ENCODE data around the gene FEM1C.

Gene FEM1C, protein sequence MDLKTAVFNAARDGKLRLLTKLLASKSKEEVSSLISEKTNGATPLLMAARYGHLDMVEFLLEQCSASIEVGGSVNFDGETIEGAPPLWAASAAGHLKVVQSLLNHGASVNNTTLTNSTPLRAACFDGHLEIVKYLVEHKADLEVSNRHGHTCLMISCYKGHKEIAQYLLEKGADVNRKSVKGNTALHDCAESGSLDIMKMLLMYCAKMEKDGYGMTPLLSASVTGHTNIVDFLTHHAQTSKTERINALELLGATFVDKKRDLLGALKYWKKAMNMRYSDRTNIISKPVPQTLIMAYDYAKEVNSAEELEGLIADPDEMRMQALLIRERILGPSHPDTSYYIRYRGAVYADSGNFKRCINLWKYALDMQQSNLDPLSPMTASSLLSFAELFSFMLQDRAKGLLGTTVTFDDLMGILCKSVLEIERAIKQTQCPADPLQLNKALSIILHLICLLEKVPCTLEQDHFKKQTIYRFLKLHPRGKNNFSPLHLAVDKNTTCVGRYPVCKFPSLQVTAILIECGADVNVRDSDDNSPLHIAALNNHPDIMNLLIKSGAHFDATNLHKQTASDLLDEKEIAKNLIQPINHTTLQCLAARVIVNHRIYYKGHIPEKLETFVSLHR

DNA sequence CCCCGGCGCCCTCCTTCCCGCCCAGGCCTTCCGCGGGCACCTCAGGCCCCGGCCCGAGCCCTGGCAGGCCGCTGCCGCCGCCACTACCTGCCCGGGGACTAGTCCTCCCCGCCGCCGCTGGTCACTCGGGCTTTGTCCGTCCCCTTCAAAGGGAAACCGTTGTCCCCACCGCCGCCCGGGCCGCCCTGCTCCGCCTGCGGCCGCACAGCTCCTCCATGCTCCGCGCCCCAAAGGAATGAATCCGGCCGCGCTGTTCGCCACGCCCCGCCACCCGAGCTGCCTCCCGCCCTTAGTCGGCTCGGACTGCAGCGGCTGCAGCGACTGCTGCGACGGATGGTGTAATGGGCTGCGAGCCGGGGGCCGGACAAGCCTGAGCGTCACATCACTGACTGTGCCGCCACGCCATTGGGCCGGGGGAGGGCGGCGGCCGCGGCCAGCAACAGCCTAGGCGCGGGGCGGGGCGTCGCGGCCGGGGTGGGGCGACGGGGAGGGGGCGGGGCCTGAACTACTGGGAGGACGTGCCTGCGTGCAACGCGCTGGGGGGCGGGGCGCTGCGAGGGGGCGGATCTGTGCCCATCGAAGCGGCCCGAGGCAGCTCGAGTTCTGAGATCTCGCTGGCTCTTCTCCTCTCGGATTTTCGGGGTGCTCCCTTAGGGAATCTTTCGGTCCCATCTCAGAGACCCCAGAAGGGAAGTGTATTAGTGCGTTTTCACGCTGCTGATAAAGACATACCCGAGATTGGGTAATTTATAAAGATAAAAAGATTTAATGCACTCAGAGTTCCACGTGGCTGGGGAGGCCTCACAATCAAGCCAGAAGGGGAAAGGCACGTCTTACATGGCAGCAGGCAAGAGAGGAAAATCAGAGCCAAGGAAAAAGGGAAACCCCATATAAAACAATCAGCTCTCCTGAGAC is at the start of gene FEM1C:
FEM1C (minus strand) TSS at position 340 of the 915 bp plus-strand sequence. CDS start 1,282 bp downstream, outside the sequence.
- peak; percentile 97 for DNase-seq (ENCODE audit: low read depth)

DNA sequence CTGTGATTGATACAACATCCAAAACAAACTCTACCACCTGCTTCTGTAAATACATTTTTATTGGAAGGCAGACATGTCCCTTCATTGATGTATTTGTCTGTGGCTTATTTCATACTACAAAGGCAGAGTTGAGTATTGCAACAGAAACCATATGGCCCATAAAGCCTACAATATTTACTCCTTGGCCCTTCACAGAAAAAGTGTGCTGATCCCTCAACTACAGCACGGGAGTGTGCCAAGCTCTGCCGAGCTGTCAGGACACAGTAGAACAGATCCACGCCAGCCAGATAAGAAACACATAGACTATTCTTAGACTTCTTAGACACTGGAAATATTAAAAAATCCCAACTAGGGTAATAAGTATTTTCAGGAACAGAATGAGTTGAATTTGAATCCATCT is 44.5 kb upstream of the FEM1C start:
- DNase-seq (ENCODE audit: low read depth), result no peak

DNA sequence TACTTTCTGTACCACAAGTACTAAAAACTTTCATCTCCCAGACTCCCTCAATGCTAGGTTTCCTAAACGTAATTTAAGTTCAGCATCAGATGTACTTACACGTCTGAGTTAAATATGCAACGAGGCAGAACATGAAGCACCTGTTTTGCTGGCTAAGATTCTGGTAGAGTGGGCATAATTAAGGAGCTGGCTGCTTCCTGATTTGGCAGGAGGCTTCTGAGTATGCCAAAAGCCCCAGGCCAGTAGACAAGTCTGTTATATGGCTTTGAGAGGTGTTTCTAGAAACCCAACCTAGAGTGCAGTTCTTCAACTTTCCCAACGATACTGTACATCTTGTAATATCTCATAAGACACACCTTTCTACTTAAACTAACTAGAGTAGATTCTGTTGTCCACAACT is 44.1 kb upstream of the FEM1C start:
- DNase-seq (ENCODE audit: low read depth), result no peak

DNA sequence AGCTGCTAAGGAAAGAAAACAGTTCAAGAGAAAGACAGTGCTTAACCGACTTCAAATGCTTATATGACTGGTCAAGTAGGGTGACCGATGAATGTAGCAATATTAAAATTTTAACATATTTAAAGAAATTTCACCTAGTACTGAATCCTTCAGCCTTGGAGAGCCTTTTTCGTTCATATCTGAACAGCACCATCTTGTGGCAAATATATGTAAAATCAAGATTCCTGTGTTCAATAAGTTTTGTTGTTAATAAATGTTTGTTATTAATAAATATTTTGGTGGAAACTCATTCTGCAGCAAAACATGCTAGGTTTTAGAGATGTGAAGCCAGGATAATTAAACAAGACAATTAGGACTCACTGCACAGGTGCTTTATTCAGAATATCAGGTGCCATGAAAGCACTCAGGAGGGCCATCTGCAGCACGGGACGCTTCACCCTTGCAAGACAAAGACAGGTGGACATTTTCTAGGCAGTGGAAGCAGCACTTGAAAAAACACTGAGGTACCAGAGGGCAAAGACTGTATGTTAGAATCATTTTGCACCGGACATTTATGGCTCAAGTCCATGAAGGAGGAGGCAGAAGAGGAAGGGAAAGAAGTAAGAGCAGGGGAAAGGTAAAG is 42.1 kb upstream of the FEM1C start:
- DNase-seq (ENCODE audit: low read depth), result no peak

DNA sequence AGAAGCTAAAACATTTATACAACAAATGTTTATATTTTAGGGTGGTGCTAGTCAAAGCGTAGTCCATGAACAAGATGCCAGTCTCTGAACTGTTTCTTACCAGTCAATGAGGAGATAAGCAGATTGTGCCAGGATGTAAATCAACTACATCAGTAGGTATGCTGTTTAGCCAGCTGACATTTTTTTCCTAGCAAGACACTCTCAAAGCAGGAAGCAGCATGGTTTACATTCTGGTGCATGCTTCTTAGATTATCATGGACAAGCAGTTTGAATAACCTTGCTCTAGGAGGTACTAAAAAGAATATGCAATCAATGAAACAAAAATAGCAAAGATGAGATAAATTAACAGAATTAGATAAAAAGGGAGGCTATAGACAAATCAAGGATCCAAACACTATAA is 40.7 kb upstream of the FEM1C start:
- DNase-seq (ENCODE audit: low read depth), result no peak

DNA sequence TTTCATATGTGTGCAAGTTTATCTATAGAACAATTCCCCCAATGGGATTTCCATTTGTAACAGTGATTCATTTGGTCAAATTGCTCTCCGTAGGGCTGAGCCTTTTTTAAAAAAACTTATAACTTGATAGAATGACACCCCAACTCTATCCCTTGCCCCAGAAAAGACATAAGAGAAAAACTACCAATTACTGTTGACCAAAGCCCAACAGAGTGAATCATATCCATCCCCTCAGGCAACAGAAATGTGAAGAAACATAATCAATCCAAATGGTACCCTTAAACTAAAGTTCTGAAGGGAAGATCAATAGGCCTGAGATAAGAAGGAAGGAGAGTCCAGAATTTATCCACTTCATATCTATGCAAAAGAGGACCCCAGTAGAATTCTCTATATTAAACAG is 39.9 kb upstream of the FEM1C start:
- no peak for DNase-seq (ENCODE audit: low read depth)

DNA sequence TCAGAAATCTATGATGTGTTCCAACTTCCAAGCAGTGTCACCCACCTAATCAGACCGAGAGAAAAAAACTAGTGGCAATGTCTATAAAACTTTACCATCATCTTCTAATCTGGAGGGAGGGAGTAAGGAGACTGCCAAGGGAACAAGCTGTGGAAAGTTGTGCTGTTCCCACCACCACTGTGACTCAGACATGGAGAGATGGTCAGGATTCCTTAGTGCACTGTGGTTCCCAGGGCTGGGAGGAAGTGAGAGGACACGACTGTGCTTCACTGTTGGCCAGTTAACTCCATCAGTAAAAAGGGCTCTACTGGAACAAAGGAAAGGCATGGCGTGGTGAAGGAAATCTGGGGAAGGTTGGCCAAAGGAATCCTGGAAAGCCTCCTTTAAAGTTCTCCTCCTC is 38.9 kb upstream of the FEM1C start:
- DNase-seq (ENCODE audit: low read depth), result no peak

DNA sequence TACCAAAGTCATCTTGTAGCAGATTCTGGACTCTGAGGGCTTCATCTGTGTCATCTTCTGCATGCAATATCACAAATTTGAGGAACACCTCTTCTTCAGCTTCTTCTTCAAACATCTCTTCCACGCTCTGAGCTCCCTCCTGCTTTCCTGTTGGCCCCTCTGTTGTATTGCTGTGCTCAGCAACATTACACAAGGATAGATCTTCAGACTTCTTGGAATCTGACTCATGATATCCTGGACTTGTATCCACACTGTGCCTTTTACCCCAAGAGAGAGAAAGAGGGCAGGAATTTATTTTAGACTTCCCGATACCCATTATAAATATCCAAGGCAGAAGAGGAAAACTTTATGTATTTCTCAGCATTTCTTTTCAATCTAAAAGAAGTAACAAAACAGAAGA is 36.4 kb upstream of the FEM1C start:
- DNase-seq (ENCODE audit: low read depth), result no peak

DNA sequence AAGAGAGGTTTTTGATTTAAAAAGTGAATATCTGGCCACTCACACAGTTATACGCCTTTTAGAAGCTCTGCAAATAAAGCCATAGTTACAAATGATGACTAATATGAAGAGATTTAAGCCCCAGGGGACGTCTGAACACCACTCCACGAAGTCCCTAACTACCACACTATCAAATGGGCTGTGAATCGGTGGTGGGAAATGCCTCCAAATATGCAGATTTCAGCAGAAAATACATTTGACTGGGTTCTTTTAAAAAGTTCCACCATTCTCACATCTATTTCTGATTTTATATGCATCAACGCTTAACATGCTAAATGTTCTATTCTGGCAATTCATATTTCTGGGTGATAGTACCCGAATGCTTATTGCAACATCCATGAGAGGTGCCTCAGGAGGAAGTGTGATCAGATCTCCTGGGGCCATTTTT is 35.2 kb upstream of the FEM1C start:
- no peak for DNase-seq (ENCODE audit: low read depth)

DNA sequence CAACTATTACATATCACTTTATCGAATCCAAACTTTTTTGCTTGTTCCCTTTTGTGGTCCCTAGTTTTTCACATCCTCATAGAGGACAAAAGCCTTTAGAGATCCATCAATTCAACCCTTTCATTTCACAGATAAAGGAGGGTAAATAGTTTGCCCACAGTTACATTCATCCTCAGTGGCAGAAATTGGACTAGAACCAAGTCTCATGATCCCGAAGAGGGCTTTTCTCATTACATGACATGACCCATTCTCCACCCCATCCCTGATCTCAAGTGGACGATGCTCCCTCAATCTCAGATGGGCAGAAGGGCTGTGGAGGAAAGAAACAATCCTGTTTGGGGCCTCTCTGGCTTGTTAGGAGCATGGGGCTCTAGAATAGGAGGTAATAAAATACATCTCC is 34.6 kb upstream of the FEM1C start:
- no peak for DNase-seq (ENCODE audit: low read depth)

DNA sequence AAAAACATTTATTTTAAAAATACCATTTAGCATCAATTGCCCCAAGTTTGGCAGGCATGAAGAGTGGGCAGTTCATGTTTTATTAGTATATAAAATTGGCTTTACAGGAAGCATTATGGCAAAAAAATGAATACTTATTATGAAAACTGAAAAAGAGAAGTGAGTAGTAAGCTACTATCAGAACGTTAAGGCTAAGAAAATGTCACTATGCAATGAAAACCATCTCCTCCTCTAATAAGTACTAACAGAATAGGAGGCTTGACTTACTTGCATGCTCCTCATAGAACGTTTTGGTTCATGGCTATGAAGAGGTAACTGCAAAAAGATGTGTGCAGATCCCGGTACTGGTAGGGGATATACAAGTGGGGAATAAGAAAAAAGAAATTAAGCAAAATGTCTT is 34.1 kb upstream of the FEM1C start:
- no peak for DNase-seq (ENCODE audit: low read depth)

DNA sequence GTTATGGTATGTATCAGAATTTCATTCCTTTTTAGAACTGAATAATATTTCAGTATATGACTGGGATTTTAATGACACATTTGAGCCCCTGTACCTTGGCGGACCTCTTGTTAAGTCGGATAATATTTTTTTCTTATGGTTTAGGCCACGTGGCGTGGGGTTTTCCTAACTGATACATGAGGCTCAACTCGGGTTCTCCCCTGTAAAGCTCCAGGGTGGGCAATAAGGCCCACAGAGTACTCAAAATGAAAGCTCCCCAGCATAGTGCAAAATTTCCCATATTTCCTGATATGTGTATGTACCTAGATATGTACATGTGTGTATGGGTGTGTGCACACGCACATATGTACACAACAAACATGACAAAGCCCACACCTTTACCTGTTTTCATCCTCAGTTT is 33.2 kb upstream of the FEM1C start:
- no peak for DNase-seq (ENCODE audit: low read depth)

DNA sequence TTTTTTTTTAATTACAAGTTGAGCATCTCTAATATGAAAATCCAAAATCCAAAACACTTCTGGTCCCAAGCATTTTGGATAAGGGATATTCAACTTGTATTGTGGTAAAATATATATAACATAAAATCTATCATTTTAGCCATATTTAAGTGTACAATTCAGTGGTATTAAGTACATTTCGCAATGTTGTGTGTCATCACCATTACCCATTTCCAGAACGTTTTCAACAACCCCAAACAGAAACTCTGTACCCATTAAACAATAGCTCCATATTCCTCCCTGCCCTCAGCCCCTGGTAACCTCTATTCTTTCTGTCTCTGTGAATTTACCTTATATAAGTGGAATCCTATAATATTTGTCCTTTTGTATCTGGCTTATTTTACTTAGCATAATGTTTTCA is 32.8 kb upstream of the FEM1C start:
- DNase-seq (ENCODE audit: low read depth), result no peak

DNA sequence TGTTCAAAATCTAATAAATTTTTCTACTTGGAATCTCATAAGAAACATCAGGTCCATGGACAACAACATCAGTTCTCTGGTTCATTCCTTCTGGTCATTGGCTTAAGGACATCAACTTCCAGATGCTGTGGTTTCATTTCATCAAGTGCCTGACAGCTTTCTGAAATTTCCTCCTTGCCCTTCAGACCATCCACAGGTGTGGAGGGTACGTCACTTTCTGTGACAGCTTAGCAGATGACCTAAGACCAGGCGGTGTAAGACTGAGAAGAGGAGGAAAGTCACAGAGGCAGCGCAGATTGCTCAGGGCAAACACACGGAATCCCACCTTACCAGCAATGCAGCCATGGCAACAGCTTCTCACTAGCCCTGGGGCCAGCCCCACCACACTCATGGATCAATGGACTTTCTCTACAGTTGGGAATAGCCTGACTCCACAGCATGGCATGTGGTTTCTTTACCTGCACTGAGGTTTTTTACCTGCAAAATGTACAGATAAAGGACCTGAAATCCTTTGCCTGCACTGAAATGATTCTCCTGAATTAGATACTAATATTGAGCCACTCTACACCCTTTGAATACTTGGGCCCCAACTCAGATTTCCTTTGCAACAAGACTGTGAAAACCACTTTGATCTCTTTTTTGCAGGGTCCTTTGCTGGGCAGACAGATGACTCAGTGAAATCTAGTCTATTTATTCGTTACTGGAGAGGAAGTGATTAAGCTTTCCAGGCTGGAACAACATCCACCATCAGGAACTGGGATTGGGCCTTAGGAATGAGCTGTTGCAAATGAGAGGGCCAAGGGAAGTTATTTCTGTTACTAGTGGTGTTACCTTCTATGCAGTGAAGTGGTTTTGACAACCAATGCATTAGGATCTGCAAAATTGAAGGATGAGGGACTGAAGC is 30.8 kb upstream of the FEM1C start:
- no peak for DNase-seq (ENCODE audit: low read depth)

DNA sequence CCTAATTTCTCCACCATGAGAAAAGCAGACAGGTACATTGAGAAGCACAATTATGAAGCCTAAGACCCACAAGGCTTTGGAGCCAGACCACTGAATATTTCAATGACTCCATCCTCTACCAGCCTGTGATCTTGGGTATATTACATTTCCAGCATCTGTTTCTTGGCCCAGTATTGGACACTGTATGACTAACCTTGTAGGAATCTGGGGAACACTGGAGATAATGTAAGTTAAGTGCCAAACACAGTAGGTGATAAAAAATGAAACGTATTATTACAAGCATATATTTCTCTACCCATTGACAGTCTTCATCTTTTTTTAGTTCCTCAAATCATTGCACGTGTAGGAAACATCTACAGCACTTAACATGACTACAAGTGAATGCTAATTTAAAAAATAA is 28.6 kb upstream of the FEM1C start:
- DNase-seq (ENCODE audit: low read depth), result no peak

DNA sequence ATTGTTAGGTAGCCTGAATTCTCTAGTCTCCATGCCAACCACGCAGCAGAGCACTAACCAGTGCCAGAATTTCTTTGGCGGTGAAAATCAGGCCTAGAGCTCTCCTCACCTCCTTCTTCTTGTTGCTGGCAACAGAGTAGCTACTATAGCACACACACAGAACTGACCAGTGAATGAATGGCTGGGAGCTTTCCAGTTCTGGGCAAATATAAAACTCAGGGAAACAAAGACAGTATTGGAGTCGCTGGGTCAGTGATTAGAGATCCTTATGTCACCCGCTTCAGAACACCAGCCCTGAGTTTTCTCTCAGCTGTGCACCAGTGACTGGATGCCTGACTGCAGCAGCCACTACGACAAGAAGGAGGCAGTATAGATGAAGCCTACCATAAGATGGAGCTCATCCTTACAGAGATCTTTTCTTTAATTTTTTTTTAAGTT is 26.9 kb upstream of the FEM1C start:
- no peak for DNase-seq (ENCODE audit: low read depth)

DNA sequence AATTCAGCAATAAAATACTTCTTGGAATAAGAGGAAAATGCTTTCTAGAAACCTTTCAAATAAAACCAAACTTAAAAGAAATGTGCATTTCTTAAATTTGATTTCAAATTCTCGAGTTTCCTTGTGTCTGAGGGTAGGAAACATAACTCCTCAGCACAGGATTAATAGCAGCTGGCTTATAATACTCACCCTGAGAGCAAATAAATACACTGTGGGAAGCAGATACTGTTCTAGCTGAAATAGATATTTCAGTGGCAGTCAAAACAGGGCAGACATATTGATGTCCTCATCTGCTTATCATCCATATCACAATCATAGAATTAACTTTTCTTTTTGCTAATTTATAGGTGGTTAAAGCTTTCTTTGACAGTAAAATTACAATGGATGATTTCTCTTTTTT is 24.1 kb upstream of the FEM1C start:
- no peak for DNase-seq (ENCODE audit: low read depth)

DNA sequence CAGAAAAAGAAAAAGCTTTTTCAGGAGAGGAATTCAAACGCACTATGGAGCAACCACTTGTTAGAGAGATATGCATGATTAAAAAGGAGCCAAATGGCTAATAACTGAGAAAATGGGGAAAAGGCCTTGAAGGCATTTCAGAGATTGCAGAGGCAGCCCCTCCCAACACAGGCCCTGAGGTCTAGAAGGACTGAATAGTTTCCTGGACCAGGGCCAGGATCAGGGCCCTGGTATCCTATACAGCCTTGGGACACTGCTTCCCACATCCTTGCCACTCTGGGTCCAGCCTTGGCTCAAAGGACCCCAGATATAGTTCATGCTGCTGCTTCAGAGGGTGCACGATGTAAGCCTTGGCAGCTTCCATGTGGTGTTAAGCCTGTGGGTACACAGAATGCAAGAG is 20.7 kb upstream of the FEM1C start:
- no peak for DNase-seq (ENCODE audit: low read depth)

DNA sequence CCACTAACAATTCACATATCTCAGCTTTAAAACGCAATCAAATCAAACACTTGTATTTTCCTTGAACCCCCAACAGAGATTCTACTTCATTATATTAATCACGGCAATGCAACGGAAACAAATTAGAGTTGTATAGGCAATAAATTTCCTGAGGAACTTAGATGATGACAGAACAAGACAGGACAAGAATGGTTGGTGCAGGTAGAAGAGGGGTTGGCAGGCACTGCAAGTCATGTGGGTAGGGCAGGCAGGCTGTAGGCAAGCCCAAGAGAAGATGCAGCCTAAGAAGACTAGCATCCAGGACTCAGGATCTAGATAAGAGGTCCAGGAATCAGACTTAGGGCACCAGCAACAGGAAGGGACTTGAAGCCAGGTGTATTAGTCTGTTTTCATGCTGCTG is 16.6 kb upstream of the FEM1C start:
- no peak for DNase-seq (ENCODE audit: low read depth)

DNA sequence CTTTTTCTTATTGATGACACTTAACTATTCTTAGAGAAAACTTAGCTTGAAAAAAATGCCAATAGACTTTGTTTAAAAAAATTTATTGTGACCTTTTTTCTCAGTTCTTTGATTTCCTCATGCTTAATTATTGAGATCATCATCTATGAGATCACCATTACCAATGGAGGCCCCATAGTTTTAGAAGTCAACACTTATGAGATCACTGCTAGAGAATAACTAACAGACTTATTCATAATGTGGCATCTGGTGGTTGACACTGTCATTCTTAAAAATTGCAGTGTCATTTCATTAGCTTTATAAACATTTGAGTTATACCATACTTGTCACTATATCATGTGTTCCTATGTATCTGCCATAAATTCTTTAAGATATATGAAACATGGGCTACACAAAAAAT is 14.9 kb upstream of the FEM1C start:
- DNase-seq (ENCODE audit: low read depth), result no peak

DNA sequence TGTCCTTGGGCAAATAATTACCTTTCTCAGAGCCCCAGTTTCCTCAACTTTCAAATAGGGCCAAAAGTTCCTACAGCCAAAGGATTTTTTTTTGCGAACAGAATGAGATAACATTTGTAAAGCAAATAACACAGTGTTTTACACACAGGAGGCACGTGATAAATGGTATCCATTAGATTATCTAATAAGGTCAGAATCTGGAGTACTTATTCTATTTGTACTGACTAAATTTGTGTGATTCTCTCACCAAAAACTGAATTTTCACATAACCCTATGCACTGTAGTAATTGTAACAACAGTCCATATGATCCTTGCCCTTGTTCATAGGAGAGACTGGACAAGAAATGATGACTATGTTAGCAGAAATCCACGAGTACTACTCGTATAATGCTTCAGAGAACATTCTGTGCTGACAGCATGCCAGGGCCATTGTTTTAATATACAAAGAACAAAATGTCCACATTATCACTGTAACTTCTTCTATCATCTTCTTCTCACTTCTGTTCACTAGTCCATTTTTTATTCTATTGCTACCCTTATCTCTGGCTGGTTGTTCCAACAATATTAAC is 13.9 kb upstream of the FEM1C start:
- no peak for DNase-seq (ENCODE audit: low read depth)
